NCI-H187 treated with DMSO at 0.1 percent for 48 hours (cell line): ENCODE measurements around the gene SP110.
"Not testable (repeated sequence)": the region's sequence is repeated elsewhere in the genome, so short reads cannot be mapped to it uniquely, and the experiment has no call there.

Source experiments
- DNase-seq: peaks from one replicate; lab custom pipeline; 2025; lab: John Stamatoyannopoulos, UW

SP110 gene

DNA sequence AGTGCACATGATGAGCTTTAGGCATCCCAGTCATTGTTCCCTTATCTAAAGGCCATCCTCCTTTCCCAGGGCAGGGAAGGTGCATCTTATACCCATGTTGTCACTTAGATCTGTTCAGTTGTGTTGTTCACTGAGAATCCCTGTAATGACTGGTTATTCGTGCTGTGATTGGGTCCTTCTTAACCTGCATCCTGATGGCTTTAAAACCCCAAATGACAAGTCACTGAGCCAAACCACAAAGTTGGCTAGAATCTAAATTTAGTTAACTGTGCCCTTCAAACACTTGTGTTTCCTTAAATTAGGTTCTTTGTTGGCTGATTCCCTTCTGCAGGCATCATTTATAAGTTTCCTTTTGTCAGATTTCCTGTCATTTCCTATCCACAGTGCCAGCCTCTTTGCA is 92.6 kb downstream of the SP110 start:
- no peak for DNase-seq

DNA sequence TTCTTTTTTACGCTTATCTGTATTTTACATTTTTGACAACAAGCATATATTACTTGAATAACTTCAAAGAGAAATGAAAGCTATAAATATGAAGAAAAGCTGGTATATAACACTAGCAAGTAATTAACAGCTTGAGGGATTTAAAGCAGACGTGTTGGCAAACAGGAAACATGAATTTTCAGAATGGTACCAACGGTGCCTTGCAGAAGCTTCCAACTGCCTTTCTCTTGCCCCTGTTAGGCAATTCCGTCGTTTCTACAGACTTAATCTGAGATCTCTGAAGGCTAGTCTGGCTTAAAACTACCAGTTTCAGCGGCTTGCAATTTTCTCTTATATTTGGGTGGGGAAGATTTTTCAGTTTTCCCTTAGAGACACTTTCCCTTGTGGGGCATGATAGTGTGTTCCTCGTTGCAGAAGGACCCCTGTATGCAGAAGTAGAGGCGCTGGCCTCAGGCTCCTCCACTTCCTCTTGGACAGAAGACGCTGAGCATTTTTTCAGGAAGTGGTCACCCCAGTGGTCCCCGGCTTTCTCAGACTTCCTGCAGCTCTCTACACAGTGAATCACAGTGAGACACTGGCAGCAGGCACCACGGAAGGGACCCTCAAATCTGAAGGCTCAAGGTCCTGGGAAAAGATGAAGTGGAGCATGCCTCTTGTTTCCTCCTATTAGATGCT is 94.9 kb downstream of the SP110 start:
- no peak for DNase-seq

DNA sequence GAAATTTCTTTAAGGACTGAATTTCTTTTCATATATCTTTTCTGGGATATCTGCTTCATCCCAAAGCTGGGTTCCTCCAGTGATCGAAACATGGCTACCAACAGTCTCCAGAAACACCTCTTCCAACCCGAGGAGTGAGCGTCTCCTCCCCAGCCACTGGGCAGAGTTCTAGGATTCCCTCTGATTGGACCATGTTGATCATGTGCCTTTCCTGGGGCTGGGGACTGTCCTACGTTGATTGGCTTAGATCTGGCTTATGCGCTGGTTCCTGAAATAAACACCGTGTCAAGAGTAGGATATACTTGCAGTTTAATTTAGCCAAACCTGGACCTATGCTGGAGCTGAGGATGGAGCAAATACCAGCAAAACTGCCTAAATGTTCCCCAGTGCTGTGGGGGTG is 95.5 kb downstream of the SP110 start:
- DNase-seq, result no peak

DNA sequence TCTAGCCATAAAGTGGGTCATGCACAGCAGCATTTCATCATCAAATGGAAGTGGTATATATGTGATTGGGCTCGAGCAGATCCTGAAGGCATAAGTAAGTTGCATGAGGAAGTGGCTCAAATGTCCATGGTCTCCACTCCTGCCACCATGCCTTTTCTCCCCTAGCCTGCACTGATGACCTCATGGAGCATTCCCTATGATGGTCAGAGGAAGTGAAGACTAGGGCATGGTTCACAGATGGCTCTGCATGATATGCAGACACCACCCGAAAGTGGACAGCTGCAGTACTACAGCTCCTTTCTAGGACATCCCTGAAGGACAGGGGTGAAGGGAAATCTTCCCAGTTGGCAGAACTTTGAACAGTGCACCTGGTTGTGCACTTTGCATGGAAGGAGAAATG is 99.4 kb downstream of the SP110 start:
- not testable (repeated sequence) for DNase-seq

DNA sequence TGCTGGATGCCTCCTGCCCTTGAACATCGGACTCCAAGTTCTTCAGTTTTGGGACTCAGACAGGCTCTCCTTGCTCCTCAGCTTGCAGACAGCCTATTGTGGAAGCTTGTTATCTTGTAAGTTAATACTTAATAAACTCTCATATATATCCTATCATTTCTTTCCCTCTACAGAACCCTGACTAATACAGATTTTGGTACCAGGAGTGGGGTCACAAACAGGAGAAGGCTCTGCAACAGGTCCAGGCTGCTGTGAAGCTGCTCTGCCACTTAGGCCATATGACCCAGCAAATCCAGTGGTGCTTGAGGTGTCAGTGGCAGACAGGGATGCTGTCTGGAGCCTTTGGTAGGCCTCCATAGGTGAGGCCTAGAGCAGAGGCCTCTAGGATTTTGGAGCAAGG is 100.0 kb downstream of the SP110 start:
- DNase-seq, result not testable (repeated sequence)
